GM18511 (cell line): ENCODE data around the gene GLT6D1.

ENCODE experiments used
- ATAC-seq: cut with Tn5 transposase; IDR thresholded peaks from one replicate; pipeline ENCODE4 v1.9.1; 2021; ENCODE audit warnings: mild to moderate bottlenecking, moderate library complexity; ENCODE audit not compliant: unreplicated experiment

Gene GLT6D1

DNA sequence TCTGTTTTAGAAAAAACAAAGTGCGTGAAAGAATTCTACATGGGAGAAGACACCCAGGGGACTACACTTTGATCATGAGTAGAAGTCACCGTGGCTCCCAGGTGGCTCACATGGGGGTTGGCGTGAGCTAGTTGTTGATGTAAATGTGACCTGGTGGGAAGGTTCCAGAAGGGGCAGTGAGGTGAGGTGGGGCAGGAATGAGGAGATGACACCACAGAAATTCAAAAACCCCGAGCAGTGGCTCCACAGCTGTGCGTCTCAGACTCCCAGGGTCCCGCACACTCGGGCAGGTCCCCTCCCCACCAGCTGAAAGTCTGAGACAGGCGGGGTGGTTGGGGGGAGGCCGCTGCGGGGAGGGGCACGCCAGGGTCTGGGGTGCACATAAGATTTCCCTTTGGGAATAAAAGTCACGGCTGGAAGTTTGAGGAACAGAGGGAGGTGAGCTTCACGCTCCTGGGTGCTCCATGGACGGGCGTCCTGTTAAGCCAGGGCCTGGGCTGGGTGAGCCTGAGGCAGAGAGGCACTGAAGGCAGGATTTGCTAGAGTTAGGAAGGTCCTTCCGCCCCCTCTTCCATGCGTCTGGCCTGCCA is 29.9 kb downstream of the GLT6D1 start:
- no peak for ATAC-seq

DNA sequence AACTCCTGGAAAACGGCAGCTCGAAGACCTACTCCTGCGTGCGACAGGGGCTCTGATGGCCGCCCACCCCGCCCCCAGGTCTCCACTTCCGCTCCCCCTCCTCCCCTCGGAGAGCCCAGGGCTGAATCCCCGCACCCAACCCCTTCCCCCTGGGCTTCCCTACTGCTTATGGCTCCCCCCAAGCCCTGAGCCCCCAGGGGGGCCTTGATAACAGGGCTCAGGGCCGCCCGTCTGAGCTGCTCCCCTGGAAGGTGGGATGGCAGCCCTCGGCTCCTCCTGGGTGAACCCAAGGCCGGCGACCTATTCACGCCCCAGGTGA is 30.4 kb downstream of the GLT6D1 start:
- no peak for ATAC-seq

DNA sequence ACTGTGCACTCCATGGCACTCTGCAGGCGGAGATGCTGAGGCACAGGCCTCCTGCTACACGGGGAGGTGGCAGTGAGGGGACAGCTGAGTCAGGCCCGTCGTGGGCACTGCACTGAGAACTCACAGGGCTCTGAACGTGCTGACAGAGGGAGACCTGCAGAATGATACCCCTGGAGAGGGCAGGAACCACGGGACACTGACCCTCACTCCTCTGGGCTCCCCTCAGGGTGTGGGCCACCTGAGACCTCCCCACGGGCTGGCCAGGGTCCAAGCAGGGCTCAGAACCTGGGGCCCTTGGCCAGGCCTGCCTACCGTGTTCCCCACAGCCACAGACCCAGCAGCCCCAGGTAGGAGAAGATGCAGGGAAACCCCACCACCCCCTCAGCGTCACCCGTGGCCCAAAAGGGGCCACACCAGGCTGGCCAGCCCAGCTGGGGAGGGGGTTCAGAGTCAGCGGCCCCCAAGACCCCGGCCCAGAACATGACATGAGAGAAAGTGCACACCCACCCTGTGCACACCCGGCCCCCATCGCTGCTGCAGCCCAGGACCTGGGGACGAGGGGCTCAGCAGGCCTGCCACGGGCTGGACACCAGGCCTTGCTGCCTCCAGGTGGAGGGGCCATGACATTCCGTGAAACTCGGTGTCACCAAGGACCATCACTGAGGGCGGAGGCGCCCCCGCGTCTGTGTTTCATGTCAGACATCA is 30.9 kb downstream of the GLT6D1 start:
- ATAC-seq, result no peak

DNA sequence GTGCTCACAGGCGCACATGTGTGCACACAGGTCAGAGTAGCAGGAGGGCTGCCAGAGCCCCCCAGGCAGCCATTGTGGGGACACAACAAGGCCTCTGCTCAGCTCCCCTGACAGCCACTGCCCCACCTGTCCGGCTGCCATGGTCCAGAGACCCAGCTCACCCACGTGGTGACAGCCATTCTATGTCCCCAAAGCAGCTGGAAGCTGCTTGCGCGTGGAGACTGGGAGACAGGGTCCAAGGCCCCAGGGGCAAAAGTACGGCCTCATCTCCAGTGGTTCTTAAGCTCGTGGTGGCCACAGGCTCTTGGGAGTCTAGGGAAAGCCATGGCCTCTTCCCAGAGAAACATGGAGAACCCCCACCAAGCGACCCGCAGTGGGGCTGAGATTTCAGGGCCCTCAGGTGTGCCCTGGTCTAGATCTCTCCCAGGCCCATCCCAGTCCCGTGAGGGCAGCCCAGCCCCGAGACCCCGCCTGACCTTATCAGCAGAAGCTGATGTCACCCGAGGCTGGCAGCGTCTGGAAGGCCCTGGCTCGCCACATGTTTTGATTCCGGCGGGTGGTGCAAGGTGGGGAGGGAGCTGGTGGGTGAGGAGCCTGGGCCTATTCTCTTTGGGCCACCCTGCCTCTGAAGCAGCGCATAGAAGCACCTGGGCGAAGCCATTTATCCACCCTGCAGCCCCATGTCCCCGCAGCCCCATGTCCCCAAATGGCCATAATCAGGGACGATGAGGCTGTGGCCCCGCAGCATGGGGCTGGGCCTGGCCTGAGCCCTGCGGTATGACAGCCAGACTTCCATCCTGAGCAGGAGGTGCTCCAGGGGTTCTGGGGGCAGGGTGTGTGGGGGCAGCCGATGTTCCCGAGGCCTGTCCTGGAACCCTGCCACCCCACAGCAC is 31.7 kb downstream of the GLT6D1 start:
- ATAC-seq, result no peak

DNA sequence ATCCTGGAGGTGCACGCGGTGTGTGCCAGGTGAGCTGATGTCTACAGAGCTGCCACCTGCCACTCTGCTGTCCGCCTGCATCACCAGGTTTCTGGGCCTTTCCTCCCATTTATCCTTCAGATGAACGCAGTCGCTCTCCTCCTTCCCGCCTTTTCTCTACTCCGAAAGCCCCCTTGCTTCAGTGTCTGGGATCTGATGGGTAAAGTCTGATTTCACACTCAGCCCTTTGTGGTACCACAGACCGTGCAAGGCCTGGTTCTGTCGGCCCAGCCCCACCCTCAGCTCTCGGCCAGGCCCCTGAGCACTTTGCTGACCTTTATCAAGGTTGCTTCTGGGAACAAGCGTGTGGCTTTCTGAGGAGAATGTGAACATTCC is 32.5 kb downstream of the GLT6D1 start:
- no peak for ATAC-seq

DNA sequence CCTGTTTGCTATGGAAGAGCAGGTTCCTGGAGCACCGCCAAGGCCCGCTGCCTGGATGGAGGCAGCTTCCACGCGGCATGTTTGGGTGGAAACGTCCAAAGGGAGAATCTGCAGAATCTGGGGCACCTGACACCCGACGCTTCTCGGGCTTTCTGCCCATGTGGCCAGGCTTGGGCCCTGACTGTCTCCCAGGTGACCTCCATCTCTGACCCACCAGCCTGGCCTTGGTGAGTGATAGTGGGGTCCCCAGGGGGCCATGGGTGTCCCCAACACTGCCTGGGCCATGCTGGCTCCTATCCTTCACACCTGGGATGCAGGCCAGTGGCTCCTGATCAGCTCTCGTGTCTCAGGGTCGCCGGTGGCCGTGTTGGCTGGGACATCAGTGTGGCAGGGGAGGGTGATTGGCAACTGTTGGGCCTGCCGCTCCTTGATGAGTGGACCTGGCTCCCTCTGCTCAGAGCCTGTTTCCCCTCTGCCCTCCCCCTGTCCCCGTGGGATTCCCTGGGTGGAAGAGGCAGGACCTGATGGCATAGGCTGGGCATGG is 34.0 kb downstream of the GLT6D1 start:
- ATAC-seq, result no peak

DNA sequence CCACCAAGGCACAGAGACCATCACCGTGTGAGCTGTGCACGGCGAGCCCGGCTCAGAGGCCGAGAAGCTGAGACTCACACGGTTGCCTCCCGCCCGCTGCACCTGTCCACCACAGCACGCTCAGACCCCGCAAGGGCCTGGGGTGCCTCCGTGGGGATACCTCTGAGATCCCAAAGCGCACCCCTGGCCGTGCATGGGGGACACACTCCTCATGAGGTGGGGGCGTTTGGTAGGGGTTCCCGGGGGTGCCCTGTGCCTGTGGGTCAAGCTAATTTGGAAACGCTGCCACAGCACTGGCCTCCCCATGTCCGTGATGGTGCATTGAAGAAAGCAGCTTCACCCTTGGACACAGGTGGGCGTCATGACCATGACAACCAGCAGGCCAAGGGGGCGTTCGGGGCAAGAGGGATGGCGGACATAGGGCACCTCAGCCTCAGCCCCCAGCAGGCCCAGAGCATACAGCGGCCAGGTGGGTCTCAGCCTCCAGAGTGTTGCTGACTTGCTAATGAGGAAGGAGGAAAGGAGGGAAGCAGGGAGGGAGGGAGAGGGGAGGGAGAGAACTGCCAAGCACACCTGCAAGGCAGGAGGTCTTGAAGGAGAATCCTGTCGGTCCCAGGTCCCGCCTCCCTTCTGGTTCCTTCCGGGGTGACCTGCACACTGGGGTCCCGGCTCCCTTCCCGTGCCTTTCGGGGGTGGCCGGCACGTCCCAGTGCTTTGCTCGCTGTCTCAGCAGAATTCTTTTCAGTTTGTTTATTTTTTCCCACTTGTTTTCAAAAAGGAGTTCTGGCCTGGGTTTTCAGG is 34.7 kb downstream of the GLT6D1 start:
- ATAC-seq, result no peak

DNA sequence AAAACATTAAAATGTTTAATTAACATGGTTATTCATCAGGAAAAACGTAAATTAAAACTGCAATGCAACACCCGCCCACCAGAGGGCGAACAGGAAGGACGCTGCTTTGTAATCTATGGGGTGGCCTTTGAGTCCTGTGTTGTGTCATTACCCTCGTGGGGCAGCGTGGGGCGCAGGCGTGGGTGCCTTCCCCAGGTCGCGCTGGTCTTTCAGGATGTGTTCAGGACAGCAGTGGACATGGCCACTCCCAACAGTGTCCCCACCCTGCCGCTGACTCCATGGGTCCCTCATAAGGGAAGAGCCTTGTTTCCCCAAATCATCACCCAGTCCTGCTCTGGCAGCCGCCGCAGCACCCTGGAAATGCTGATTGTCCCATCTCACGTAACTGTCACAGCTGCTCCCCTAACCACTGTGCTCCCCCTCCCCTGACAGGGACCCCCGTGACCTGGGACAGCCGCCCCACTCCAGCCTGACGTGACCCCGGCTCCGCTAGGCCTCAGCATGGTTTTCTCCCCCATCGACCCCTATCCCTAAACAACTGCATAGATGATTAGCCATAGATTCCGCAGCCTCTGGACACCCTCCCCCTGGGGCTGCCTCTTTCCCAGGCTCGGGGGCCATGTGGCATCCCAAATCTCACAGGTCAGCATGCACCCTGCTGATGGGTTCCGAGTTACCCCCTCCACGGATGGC is 36.4 kb downstream of the GLT6D1 start:
- no peak for ATAC-seq

DNA sequence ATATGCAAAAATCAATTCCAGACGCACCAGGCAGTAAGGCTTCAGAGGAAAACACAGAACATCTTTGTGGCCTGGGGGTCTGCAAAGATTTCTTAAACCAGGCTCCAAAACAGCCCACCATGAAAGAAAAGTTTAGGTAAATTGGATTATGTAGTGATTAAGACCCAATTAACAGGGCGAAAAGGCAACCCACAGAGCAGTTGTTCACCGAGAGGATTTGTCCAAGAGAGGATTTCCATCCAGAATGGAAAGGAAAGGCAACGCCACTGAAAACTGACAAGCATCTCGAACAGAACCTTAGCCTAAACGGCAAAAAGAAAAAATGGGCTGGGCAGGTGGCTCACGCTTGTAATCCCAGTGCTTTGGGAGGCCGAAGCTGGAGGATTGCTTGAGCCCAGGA is 37.4 kb downstream of the GLT6D1 start:
- ATAC-seq, result no peak

DNA sequence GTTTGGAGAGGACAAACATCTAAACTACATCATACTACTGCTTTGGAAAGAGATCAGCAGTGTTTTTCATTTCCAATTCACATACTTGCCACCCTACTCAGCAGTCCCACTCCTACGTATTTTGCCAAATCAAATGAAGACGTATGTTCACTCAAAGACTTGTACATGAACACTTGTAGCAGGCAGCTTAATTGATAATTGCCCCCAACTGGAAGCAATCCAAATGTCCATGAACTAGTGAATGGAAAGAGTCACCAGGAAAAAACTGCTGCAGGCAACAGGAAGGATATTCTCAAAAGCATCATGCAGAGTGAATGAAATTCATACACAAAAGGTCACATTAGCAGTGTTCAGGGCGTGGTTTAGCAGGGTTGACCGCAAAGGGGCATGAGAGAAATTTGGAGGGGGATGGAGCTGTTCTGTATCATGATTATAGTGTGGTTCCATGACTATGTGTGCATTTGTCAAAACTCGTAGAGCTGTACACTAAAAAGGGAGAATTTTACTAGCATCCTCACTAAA is 39.0 kb downstream of the GLT6D1 start:
- no peak for ATAC-seq

DNA sequence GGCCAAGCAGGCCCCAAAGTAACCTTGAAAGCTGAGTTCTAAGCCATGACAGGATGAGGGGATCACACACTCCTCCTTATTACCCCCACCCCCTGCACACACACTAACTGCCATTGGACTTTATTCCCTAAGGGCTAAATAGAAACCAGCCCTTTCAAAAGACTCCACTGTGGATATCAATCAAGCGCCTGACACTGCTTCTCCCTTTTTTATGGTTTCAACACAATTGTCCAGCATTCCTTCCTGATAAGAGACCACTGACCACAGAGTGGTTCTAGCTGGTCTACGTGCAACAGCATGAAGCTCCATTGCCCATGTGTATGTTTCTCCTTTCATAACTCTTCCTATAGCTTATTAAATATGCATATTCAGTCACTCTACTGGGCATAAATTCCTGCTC is 43.1 kb downstream of the GLT6D1 start:
- ATAC-seq, result no peak

DNA sequence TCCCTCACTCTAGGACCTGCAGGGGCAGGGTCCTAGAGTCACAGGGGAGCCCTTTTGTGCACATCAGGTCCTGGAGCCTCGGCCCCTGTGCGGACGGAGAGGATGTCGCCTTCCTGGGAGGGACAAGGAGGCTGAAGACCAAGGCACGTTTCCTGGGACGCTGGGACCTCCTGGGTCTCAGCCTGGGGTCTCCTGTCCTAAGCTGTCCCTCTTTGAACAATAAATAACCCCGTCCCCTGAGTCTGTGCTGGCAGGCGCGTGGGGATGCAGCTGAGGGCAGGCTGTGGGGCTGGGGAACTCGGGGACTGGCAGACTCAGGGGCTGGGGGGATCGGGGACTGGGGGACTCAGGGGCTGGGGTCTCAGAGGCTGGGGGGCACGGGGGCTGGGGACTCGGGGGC is 46.7 kb downstream of the GLT6D1 start:
- ATAC-seq, result no peak

DNA sequence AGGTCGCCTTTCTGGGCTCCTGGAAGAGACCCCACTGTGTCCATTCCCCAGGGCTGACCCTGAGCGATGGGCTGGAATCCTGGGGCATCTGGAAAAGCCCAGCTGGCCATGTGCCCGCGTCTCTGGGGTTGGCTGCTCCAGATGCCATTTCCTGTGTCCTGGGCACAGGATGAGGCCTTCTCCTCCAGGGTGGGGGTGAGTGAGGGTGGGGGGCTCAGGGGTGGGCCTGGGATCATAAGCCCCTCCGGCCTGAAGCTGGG is 47.1 kb downstream of the GLT6D1 start:
- ATAC-seq, result no peak

DNA sequence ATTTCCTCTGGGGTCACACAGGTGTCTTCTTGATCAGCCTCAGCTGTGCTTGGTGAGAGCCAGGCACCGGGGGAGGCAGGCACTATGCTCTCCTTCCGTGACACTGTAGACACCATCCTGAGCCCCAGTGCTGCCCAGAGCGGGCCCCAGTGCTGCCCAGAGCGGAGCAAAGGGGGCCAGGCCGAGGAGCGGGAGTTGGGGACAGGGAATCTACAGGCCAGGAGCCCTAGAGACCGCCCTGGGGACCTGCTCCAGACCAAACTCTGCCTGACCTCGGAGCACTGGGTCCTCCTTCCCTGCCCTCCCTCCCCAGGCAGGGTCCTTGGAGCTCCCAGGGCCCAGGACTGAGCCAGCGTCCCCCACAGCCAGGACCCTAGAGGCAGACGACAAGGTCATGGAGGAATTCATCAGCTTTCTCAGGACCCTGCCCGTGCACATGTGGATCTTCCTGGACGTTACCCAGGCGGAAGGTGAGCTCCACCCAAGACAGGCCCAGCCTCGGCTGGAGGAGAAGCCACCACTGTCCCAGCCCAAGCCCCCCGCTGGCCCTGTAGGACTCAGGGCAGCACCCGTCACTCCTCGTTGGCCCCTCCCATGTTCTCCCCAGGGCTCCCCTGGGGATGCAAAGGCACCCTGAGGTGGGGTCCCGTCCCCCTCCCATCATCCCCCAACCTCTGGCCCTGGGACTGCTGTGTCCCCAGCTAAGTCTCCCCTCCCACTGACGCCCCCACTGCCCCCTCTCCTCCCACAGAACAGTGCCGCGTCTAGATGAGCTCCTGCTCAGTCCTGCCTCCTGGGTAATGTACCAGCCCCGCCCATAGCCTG is 47.6 kb downstream of the GLT6D1 start:
- no peak for ATAC-seq

DNA sequence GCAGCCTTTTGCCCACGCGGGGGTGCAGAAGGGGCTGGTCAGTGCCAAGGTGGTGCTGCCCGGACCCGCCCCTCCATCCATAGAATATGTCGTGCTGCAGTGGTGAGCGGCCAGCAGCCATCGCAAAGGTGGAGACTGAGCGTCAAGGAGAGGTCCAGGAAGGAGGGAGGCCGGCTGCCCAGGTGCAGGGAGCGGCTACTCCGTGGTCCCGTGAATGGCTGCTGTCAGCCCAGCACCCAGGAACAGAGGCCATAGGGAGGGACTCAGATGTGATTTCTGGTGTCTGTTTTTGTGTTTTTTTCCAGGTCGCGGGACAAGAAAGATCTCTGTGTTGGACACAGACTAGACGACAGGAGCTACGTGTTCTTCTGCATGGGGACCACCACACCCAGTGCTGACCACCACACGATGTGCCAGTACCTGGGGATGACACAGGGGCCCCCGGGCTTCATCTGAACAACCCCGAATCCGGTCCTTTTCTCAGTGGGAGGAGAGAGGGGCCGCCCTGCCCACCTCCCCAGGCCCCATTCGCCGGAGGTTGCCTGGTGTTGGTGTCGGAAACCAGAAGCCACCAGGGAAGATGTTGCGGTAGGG is 48.8 kb downstream of the GLT6D1 start:
- no peak for ATAC-seq

DNA sequence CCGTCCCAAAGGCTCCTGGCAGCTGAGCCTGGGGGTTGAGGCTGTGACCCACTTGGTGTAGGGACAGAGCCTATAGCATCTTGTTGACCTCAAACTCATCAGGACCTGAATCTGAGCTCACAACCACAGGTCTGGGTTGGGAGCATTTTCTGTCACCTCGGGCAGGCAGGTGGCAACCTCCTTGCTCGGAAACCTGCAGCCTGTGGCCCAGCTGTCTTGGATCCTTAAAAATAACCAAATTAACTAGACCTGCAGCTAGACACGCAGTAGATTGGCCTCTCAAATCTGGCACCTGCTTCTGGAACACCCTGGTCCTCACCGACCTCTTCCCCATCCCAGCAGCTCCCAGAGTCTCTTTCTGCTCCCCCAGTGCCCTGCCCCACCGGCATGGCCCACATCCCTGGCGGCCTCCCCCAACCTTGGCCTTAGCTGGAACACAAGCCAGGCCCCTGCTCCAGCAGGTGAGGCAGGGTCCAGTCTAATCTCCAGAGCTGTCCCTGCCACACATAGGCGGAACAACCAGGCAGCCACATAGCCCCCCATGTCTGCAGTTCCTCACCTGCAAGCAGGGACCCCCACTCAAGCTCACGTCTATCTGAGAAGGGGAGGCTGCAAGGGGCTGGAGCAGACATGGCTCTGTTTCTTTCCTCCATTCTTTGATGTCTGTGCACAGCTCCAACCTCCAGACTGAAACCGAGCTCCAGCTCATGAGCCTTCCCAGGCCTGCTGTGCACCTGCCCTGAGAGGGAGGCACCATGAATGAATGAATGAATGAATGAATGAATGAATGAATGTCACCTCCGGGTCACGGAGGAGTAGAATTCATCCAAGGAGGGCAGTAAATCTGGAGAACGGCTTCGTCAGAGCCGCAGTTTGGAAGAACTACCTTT is 49.5 kb downstream of the GLT6D1 start:
- no peak for ATAC-seq

DNA sequence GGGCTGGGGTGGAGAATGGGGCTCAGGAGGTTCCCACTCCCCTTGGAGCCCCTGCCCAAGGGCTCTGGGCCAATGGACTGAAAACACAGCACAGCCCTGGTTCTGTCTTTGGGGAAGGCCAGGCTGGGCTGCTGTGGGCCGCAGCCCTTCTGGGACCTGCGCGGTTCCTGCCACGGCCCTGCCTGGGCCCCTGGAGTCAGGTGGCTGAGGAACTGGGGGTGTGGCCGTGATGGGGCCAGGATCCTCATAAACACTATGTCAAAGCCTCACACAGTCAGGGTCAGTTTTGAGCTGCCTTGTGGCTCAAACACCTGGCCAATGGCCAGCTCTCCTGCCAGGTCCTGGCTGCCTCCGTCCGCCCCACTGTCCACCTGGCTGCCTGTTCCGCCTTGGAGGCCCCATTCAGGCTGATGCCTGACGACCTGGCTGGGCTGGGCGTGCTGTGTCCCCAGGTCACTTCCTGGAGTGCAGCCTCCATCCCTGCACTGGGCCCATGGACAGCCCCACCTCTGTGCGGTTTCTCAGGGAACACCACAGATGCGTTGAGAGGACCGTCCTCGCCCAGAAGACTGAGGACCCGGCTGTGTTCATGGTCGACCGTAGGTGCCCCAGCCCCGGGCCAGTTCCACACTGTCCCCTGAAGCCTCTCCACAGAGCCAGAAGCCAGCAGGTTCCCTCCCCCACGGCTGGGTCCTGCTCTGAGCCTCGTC is 50.3 kb downstream of the GLT6D1 start:
- ATAC-seq, result no peak

DNA sequence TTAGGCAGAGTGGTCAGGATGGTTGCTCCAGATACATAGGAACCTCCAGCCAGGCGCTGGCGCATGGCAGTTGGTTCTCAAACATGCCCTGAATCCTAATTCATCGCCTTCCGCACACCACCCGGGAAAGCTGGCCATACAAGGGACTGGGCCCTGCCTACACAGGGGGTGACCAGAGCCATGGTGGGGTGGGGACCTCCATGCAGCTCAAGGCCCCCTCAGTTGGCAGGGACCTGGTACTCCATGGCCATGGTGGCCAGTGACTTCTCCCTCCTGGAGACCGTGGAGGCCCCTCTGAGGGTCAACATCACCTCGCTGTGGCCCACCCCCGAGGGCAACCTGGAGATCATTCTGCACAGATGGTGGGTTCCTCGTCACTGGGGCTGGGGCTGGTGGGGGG is 51.0 kb downstream of the GLT6D1 start:
- no peak for ATAC-seq
